MG63 (cell line): Measurements from ENCODE around the gene P2RX7. TPM values are rescaled to one million over a fixed set of nuclear protein-coding genes. Genes with fewer than 3 reads are reported as not detected.
"Not testable (repeated sequence)": the region's sequence is repeated elsewhere in the genome, so short reads cannot be mapped to it uniquely, and the experiment has no call there.

Source experiments
- DNase-seq: peaks from one replicate; pipeline ENCODE4 v3.0.0-alpha.2; 2020
- H3K27me3 ChIP-seq: fragments of 250-450 bp; sonication (Bioruptor Pico); 2 replicates; pipeline ENCODE4 v1.5.1; 2020; ENCODE audit warnings: mild to moderate bottlenecking, moderate library complexity
- H3K36me3 ChIP-seq: fragments of 250-450 bp; sonication (Bioruptor Pico); 2 replicates; pipeline ENCODE4 v1.5.1; 2020; ENCODE audit warnings: mild to moderate bottlenecking, moderate library complexity
- H3K4me3 ChIP-seq: fragments of 250-450 bp; sonication (Bioruptor Pico); 2 replicates; pipeline ENCODE4 v1.5.1; 2020; ENCODE audit warnings: mild to moderate bottlenecking, moderate library complexity
- H3K9me3 ChIP-seq: fragments of 250-450 bp; sonication (Bioruptor Pico); 2 replicates; pipeline ENCODE4 v1.5.1; 2020; ENCODE audit warnings: mild to moderate bottlenecking, moderate library complexity
- total RNA-seq: library from RNA; depleted of rRNA; stranded (reverse); fragments of >200 nt; shearing (Covaris generic); gene quantifications from 2 replicates; pipeline ENCODE4 v1.2.3, GENCODE V29; 2014; ENCODE audit warnings: low replicate concordance

Gene P2RX7
- total RNA-seq, 1 experiment from 2014 or later, result 2.0 TPM

DNA sequence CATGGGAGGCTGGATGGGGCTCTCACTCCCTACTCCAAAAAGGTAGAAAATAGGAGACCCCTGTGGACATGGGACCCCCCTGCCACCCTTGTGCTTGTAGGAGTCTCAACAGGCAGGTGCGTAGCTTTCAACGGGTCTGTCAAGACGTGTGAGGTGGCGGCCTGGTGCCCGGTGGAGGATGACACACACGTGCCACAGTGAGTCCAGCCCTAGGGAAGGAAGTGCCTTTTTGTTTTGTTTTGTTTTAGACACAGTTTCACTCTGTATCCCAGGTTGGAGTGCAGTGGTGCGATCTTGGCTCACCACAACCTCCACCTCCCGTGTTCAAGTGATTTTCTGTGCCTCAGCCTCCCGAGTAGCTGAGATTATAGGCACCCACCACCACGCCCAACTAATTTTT, 90.2 kb downstream of the P2RX7 start:
- H3K27me3 ChIP-seq, result no peaks in the 10 kb centered on the region
- H3K9me3 ChIP-seq, result no peaks in the 10 kb centered on the region
- H3K4me3 ChIP-seq, result no peak overlapping the region
- no peaks in the 10 kb centered on the region; the same call in 1 of the 2 replicates for H3K36me3 ChIP-seq
- no peak for DNase-seq

- DNase-seq, result no peak
- no peaks in the 10 kb centered on the region; the same call in 1 of the 2 replicates for H3K36me3 ChIP-seq
Measured at GRCh38 chr12:121223292-121224285, 90.9 kb downstream of the P2RX7 start.

GRCh38 chr12:121224591-121224990, 91.9 kb downstream of the P2RX7 start:
- H3K36me3 ChIP-seq, result no peaks in the 10 kb centered on the region
- no peak overlapping the region for H3K4me3 ChIP-seq
- no peaks in the 10 kb centered on the region for H3K27me3 ChIP-seq
- H3K9me3 ChIP-seq, result no peaks in the 10 kb centered on the region
- DNase-seq, result no peak

More at GRCh38 chr12:121223292-121224285, 90.9 kb downstream of the P2RX7 start:
- Histone ChIP-seq H3K4me3 (no peak overlapping the region), H3K9me3 (no peaks in the 10 kb centered on the region), H3K27me3 (no peaks in the 10 kb centered on the region)

DNA sequence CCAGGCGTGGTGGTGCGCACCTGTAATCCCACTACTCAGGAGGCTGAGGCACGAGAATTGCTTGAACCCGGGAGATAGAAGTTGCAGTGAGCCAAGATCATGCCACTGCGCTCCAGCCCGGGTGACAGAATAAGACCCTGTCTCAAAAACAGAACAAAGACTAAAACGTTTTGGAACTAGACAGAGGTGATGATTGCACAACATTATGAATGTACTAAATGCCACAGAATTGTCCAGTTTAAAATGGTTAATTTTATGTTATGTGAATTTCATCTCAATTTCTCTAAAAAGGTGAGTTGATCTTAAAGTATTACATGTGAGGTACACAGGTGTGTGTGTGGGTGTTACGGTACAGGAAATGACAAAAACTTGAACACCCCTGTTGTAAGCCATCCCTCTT, 93.7 kb downstream of the P2RX7 start:
- Histone ChIP-seq H3K4me3 (no peak overlapping the region), H3K27me3 (no peaks in the 10 kb centered on the region), H3K36me3 (no peaks in the 10 kb centered on the region; the same call in 1 of the 2 replicates), H3K9me3 (no peaks in the 10 kb centered on the region)
- no peak for DNase-seq

- H3K27me3 ChIP-seq, H3K9me3 ChIP-seq, DNase-seq, H3K4me3 ChIP-seq, H3K36me3 ChIP-seq: not testable (repeated sequence)
Measured at GRCh38 chr12:121226871-121227270, 94.2 kb downstream of the P2RX7 start.

DNA sequence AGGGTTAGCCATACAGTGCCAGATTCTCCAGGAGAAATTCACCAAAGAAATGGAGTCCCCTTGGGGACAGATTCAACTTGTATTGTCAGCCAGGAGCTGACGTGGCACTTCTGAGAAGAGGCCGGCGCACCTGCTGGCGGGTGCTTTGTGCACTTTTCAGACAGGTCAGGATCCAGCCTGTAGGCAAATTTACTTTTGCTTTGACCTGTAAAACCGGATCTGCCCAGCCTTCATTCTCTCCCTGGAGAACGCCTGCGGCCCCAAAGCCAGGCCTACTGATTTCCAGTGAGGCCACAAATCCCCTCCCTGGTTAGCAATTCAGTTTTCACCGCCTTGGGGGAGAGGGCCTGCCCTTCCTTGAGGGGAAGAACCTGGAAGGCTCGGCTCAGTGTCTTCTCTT, 94.6 kb downstream of the P2RX7 start:
- Histone ChIP-seq H3K27me3 (no peaks in the 10 kb centered on the region), H3K4me3 (no peak overlapping the region), H3K9me3 (no peaks in the 10 kb centered on the region), H3K36me3 (no peaks in the 10 kb centered on the region; the same call in 1 of the 2 replicates)
- no peak for DNase-seq

- no peak for DNase-seq
Measured at GRCh38 chr12:121228919-121229665, 96.4 kb downstream of the P2RX7 start.

GRCh38 chr12:121229826-121230537, 97.3 kb downstream of the P2RX7 start:
- H3K9me3 ChIP-seq, H3K4me3 ChIP-seq, H3K27me3 ChIP-seq, H3K36me3 ChIP-seq: not testable (repeated sequence)
- DNase-seq, result peak; percentile 66

More at GRCh38 chr12:121228919-121229665, 96.4 kb downstream of the P2RX7 start:
- H3K27me3 ChIP-seq, result no peaks in the 10 kb centered on the region
- H3K9me3 ChIP-seq, result no peaks in the 10 kb centered on the region
- H3K36me3 ChIP-seq, result no peaks in the 10 kb centered on the region; the same call in 1 of the 2 replicates
- H3K4me3 ChIP-seq, result no peak overlapping the region

- Histone ChIP-seq H3K27me3 (no peaks in the 10 kb centered on the region), H3K36me3 (peaks cover under 1% of the 10 kb centered on the region; the same call in 1 of the 2 replicates), H3K9me3 (no peaks in the 10 kb centered on the region), H3K4me3 (no peak overlapping the region)
- DNase-seq, result no peak
Measured at GRCh38 chr12:121230538-121230907, 97.8 kb downstream of the P2RX7 start.

GRCh38 chr12:121232163-121232562, 99.5 kb downstream of the P2RX7 start:
- no peak for DNase-seq
- H3K4me3 ChIP-seq, result no peak overlapping the region
- H3K27me3 ChIP-seq, result no peaks in the 10 kb centered on the region
- no peaks in the 10 kb centered on the region for H3K9me3 ChIP-seq
- peaks cover 7% of the 10 kb centered on the region for H3K36me3 ChIP-seq

- DNase-seq, result no peak
- H3K27me3 ChIP-seq, result no peaks in the 10 kb centered on the region
- H3K4me3 ChIP-seq, result no peak overlapping the region
- no peaks in the 10 kb centered on the region for H3K9me3 ChIP-seq
- H3K36me3 ChIP-seq, result peaks cover 14% of the 10 kb centered on the region
Measured at GRCh38 chr12:121232977-121233627, 100.4 kb downstream of the P2RX7 start.

- Histone ChIP-seq H3K9me3 (no peaks in the 10 kb centered on the region), H3K27me3 (no peaks in the 10 kb centered on the region), H3K36me3 (peaks cover 14% of the 10 kb centered on the region), H3K4me3 (no peak overlapping the region)
- DNase-seq, result no peak
Measured at GRCh38 chr12:121233628-121234020, 100.9 kb downstream of the P2RX7 start.

DNA sequence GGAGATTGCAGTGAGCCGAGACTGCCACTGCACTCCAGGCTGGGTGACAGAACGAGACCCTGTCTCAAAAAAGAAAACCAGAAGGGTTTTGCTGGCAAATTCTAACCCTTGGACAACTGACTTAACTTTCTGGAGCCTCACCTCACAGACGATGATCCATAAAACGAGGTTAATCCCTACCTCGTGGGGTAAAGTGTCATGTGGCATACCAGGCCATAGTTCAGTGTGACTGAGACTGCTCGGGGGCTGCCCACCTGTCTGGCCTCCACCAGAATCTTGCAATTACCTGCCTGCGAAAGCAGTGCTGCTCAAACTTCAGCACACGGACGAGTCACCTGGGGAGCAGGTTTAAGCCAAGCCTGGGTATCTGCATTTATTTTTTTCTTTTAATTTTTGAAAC, 104.1 kb downstream of the P2RX7 start:
- Histone ChIP-seq H3K9me3 (no peaks in the 10 kb centered on the region), H3K36me3 (peaks cover 14% of the 10 kb centered on the region), H3K27me3 (no peaks in the 10 kb centered on the region), H3K4me3 (no peak overlapping the region)
- DNase-seq, result no peak

DNA sequence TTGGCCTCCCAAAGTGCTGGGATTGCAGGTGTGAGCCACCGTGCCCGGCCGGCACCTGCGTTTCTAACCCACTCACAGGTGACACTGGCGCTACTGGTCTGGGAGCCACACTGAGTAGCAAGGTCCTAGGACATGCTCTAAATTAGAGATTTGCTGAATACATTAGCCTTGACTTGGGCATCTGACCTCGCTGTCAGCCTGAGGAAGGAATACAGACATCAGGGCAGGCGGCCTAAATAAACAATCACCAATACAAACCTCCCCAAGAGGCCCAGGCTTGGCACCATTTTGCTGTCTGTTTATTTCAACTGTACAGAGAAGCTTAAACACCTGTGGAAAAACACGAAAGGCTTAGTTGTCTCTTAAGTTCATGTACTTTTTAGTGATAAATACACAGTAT, 104.7 kb downstream of the P2RX7 start:
- no peaks in the 10 kb centered on the region for H3K27me3 ChIP-seq
- no peaks in the 10 kb centered on the region for H3K9me3 ChIP-seq
- DNase-seq, result no peak
- H3K36me3 ChIP-seq, result peaks cover 14% of the 10 kb centered on the region
- H3K4me3 ChIP-seq, result no peak overlapping the region
